Endodermal cell (in vitro differentiated cells): ENCODE measurements around the gene YIPF3. TPM values are rescaled to one million over a fixed set of nuclear protein-coding genes. Genes with fewer than 3 reads are reported as not detected.

Source experiments
- DNase-seq: peaks from one replicate; pipeline ENCODE4 v3.0.0-alpha.2; 2017
- H3K27ac ChIP-seq: 2 replicates; pipeline ENCODE4 v1.5.1; 2013; ENCODE audit warnings: mild to moderate bottlenecking, low read depth, low read length, moderate library complexity
- H3K27me3 ChIP-seq: 2 replicates; pipeline ENCODE4 v1.6.1; 2013; ENCODE audit warnings: mild to moderate bottlenecking, low read length, moderate library complexity; ENCODE audit not compliant: insufficient read depth, control insufficient read depth, poor library complexity, severe bottlenecking
- H3K36me3 ChIP-seq: 2 replicates; pipeline ENCODE4 v1.7.0; 2013; ENCODE audit warnings: mild to moderate bottlenecking, low read length, moderate library complexity; ENCODE audit not compliant: control insufficient read depth, insufficient read depth
- H3K4me1 ChIP-seq: one replicate; pipeline ENCODE4 v1.7.0; 2013; ENCODE audit warnings: low read length; ENCODE audit not compliant: control insufficient read depth, insufficient read depth
- H3K4me3 ChIP-seq: 2 replicates; pipeline ENCODE4 v1.5.1; 2013; ENCODE audit warnings: mild to moderate bottlenecking, low read length, moderate library complexity
- H3K9ac ChIP-seq: 2 replicates; pipeline ENCODE4 v1.6.1; 2013; ENCODE audit warnings: mild to moderate bottlenecking, low read length, moderate library complexity; ENCODE audit not compliant: poor library complexity, severe bottlenecking; ENCODE audit errors: extremely low read depth
- H3K9me3 ChIP-seq: 2 replicates; pipeline ENCODE4 v1.6.1; 2013; ENCODE audit warnings: mild to moderate bottlenecking, low read length, moderate library complexity; ENCODE audit not compliant: control insufficient read depth
- H3K27ac Mint-ChIP-seq: 2 replicates; pipeline ENCODE4 v1.8.0; 2020; ENCODE audit warnings: mixed read lengths
- H3K27me3 Mint-ChIP-seq: 2 replicates; pipeline ENCODE4 v1.8.0; 2021; ENCODE audit warnings: mild to moderate bottlenecking, mixed read lengths; ENCODE audit not compliant: insufficient read depth
- H3K36me3 Mint-ChIP-seq: 2 replicates; pipeline ENCODE4 v1.8.0; 2020; ENCODE audit warnings: low read depth, mixed read lengths
- H3K4me1 Mint-ChIP-seq: 2 replicates; pipeline ENCODE4 v1.8.0; 2020; ENCODE audit warnings: mixed read lengths
- H3K4me3 Mint-ChIP-seq: 2 replicates; pipeline ENCODE4 v1.8.0; 2020; ENCODE audit warnings: mild to moderate bottlenecking, moderate library complexity, mixed read lengths
- H3K9me3 Mint-ChIP-seq: 2 replicates; pipeline ENCODE4 v1.8.0; 2020; ENCODE audit warnings: mild to moderate bottlenecking, mixed read lengths
- WGBS, 2 experiments: methylation state at CpG; one replicate each; pipeline versions ENCODE4 v1.1.5 to v1.1.7; 2013; ENCODE audit warnings: missing lambda C conversion rate in 2 of 2, mixed read lengths in 1 of 2; ENCODE audit not compliant: insufficient coverage in 1 of 2, insufficient read length in 1 of 2; 5-methylcytosine and 5-hydroxymethylcytosine counted together
- total RNA-seq, 2 donors: library from RNA; stranded (reverse); fragmentation: NEBNext Ultra II Directional in 1 of 2; extraction: Animal tissue kit (Norgen Biotek cat#: 25700) in 1 of 2; gene quantifications; 2 replicates in 1 of 2; 3 replicates in 1 of 2; pipeline ENCODE4 v1.2.1, GENCODE V29; 2021
- TF ChIP-seq, protein P1 (sequence below): fragments of 200-600 bp; sonication (generic); conservative IDR thresholded peaks from 2 replicates; pipeline ENCODE4 v1.5.0; 2021; ENCODE audit warnings: antibody characterized with exemption, mild to moderate bottlenecking

YIPF3 gene
- total RNA-seq, 2 donors from 2014 or later: 87.7 to 103 TPM

DNA sequence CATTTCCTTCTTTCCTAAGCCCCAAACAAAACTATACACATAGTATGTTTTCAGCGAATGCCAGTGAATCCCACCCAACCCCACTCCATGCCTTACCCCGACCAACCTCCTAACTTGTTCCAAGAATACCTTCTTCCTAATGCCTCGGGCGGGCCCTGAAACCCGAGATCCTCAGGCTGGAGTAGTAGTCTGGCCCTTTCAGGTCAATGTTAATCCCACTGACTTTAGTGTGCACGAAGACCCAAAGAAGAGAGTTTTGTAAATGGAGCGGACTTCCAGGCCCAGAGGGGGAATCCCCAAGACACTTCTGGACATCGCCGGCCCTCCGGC is 394 bp downstream of the YIPF3 start:
- peak overlapping the region; percentile 100 for H3K4me3 ChIP-seq
- no peaks in the 10 kb centered on the region for H3K9me3 ChIP-seq
- no peak for DNase-seq
- Mint-ChIP-seq H3K4me3 (no peak overlapping the region), H3K4me1 (peaks cover 11% of the 10 kb centered on the region), H3K27me3 (no peaks in the 10 kb centered on the region), H3K9me3 (no peaks in the 10 kb centered on the region), H3K27ac (no peak overlapping the region), H3K36me3 (peaks cover 54% of the 10 kb centered on the region)
- H3K9ac ChIP-seq: peak overlapping the region; percentile 95
- TF ChIP-seq, protein P1, sequence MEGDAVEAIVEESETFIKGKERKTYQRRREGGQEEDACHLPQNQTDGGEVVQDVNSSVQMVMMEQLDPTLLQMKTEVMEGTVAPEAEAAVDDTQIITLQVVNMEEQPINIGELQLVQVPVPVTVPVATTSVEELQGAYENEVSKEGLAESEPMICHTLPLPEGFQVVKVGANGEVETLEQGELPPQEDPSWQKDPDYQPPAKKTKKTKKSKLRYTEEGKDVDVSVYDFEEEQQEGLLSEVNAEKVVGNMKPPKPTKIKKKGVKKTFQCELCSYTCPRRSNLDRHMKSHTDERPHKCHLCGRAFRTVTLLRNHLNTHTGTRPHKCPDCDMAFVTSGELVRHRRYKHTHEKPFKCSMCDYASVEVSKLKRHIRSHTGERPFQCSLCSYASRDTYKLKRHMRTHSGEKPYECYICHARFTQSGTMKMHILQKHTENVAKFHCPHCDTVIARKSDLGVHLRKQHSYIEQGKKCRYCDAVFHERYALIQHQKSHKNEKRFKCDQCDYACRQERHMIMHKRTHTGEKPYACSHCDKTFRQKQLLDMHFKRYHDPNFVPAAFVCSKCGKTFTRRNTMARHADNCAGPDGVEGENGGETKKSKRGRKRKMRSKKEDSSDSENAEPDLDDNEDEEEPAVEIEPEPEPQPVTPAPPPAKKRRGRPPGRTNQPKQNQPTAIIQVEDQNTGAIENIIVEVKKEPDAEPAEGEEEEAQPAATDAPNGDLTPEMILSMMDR: no peak
- WGBS, 2 experiments: 0 to 4% methylated on average over 6 to 10 of the region's 10 CpGs
- H3K36me3 ChIP-seq: peaks cover 65% of the 10 kb centered on the region
- H3K27ac ChIP-seq: peak overlapping the region; percentile 70
- peaks cover 6% of the 10 kb centered on the region for H3K4me1 ChIP-seq
- no peaks in the 10 kb centered on the region for H3K27me3 ChIP-seq

DNA sequence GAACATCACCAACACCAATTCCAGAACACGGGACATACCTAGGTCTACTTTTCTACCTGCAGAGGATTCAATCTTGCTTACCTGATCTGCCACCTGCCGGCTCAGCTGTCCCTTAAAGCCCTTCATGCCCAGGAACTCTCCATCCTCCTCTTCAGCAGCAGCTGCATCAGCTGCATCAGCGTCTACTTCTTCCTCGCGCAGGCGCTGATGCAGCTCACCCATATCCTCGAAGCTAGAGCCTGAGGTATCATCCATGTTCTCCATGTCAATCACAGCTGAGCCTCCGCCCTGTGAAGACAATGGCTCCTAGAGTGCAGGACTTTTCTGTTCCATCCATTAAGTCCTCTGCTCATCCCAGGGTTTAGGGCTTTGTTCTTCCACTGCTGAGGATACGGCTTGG is 918 bp downstream of the YIPF3 start:
- no peak overlapping the region for H3K4me3 Mint-ChIP-seq
- Histone ChIP-seq H3K9me3 (no peaks in the 10 kb centered on the region), H3K27ac (no peak overlapping the region), H3K27me3 (no peaks in the 10 kb centered on the region), H3K9ac (peak overlapping the region; percentile 95), H3K36me3 (peaks cover 65% of the 10 kb centered on the region), H3K4me3 (peak overlapping the region; percentile 100), H3K4me1 (peaks cover 6% of the 10 kb centered on the region)
- peaks cover 50% of the 10 kb centered on the region for H3K36me3 Mint-ChIP-seq
- no peaks in the 10 kb centered on the region for H3K9me3 Mint-ChIP-seq
- peaks cover 11% of the 10 kb centered on the region for H3K4me1 Mint-ChIP-seq
- TF ChIP-seq, protein P1: no peak
- no peak overlapping the region for H3K27ac Mint-ChIP-seq
- WGBS, 2 experiments: 84 to 90% methylated on average over 9 of the region's 9 CpGs
- no peaks in the 10 kb centered on the region for H3K27me3 Mint-ChIP-seq
- no peak for DNase-seq

DNA sequence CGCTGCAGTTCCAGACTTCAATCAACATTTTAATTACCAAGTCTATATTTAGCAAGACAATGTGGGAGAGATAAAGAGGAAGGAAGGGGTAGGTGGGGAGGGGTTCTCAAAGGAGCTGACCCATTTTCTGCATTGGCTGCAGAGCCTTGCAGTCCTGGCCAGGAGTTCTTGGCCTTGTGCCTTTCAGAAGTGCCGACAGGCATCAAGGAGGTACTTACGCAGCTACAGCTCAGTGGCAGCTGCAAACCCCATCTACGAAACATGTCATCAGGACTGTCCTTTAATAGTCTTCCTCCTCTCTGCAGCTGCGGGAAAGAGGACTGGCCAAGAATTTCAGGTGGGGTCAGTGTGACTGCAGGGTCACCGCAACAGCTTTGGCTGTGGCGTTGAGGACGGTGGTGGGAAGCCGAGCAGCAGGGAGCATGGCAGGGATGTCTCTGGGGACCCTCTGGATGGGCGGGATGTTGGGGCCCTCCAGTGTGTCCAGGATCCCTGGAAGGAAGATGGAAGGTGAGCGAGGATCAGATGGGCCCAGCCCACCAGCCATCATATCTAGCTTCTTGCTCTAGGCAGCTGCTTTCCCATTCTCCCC is 4.8 kb downstream of the YIPF3 start:
- H3K9ac ChIP-seq: no peak overlapping the region
- H3K4me1 ChIP-seq: peaks cover 6% of the 10 kb centered on the region
- H3K27ac Mint-ChIP-seq: no peak overlapping the region
- peaks cover 29% of the 10 kb centered on the region for H3K27me3 Mint-ChIP-seq
- H3K27ac ChIP-seq: no peak overlapping the region
- no peaks in the 10 kb centered on the region for H3K9me3 Mint-ChIP-seq
- TF ChIP-seq, protein P1: no peak
- DNase-seq: no peak
- H3K4me3 Mint-ChIP-seq: no peak overlapping the region
- no peaks in the 10 kb centered on the region for H3K9me3 ChIP-seq
- H3K4me1 Mint-ChIP-seq: peaks cover 13% of the 10 kb centered on the region
- no peak overlapping the region for H3K4me3 ChIP-seq
- H3K36me3 Mint-ChIP-seq: peaks cover 36% of the 10 kb centered on the region
- WGBS, 2 experiments: 96 to 98% methylated on average over 5 to 10 of the region's 11 CpGs
- peaks cover 23% of the 10 kb centered on the region for H3K27me3 ChIP-seq
- peaks cover 48% of the 10 kb centered on the region for H3K36me3 ChIP-seq
